ENCODE measurements around the gene KANSL1.

DNA sequence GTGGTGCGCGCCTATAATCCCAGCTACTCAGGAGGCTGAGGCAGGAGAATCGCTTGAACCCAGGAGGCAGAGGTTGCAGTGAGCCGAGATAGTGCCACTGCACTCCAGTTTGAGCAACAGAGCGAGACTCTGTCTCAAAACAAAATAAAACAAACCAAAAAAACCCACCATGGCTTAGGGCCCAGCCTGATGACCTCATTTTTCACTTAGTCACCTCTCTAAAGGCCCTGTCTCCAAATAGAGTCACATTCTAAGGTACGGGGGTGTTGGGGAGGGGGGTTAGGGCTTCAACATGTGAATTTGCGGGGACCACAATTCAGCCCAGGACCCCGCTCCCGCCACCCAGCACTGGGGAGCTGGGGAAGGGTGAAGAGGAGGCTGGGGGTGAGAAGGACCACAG lies 195.6 kb downstream of the KANSL1 start:
- TF ChIP-seq, protein P1, sequence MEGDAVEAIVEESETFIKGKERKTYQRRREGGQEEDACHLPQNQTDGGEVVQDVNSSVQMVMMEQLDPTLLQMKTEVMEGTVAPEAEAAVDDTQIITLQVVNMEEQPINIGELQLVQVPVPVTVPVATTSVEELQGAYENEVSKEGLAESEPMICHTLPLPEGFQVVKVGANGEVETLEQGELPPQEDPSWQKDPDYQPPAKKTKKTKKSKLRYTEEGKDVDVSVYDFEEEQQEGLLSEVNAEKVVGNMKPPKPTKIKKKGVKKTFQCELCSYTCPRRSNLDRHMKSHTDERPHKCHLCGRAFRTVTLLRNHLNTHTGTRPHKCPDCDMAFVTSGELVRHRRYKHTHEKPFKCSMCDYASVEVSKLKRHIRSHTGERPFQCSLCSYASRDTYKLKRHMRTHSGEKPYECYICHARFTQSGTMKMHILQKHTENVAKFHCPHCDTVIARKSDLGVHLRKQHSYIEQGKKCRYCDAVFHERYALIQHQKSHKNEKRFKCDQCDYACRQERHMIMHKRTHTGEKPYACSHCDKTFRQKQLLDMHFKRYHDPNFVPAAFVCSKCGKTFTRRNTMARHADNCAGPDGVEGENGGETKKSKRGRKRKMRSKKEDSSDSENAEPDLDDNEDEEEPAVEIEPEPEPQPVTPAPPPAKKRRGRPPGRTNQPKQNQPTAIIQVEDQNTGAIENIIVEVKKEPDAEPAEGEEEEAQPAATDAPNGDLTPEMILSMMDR (IDR thresholded peaks at IDR 0.05; ENCODE audit: insufficient read depth, low read length, poor library complexity, severe bottlenecking) = no peak
- TF ChIP-seq EZH2phosphoT487 (conservative IDR thresholded peaks at IDR 0.05; ENCODE audit: low read length) = no peak

All from SU-DHL-6 (cell line).